Measurements from ENCODE around the gene CPB1. TPM values are rescaled to one million over a fixed set of nuclear protein-coding genes. Genes with fewer than 3 reads are reported as not detected.
"Not testable (repeated sequence)": the region's sequence is repeated elsewhere in the genome, so short reads cannot be mapped to it uniquely, and the experiment has no call there.

Gene CPB1
- not detected in 2 replicates for total RNA-seq (2014; rRNA removed; shearing (Covaris generic))
- not detected in 2 replicates for polyA plus RNA-seq (2015; cell fraction: cytosol; rRNA removed)
- polyA plus RNA-seq (2015; cell fraction: nucleus; rRNA removed), result not detected in 2 replicates

- in situ Hi-C loops (cut with HindIII; ENCODE audit: low pct_unique_long_range_greater_than_20kb, low sequenced_read_pairs), result no loop called here
- no peak for DNase-seq (ENCODE audit: low read depth, low spot score)
These were observed at the start of gene CPB1 for GRCh38 chr3:148827585-148827984. TSS of gene CPB1 (plus strand) at chr3:148827811. CDS start at chr3:148827824, 13 bp downstream.

GRCh38 chr3:148778926-148779325, 48.7 kb upstream of the CPB1 start:
- in situ Hi-C loops (cut with HindIII; ENCODE audit: low pct_unique_long_range_greater_than_20kb, low sequenced_read_pairs), result no loop called here
- no peak for DNase-seq (ENCODE audit: low read depth, low spot score)

GRCh38 chr3:148785026-148785425, 42.6 kb upstream of the CPB1 start:
- in situ Hi-C loops (cut with HindIII; ENCODE audit: low pct_unique_long_range_greater_than_20kb, low sequenced_read_pairs); DNase-seq (ENCODE audit: low read depth, low spot score): not testable (repeated sequence)

GRCh38 chr3:148786159-148786558, 41.5 kb upstream of the CPB1 start:
- in situ Hi-C loops (cut with HindIII; ENCODE audit: low pct_unique_long_range_greater_than_20kb, low sequenced_read_pairs); DNase-seq (ENCODE audit: low read depth, low spot score): not testable (repeated sequence)

- DNase-seq (ENCODE audit: low read depth, low spot score), result peak; percentile 35
- in situ Hi-C loops (cut with HindIII; ENCODE audit: low pct_unique_long_range_greater_than_20kb, low sequenced_read_pairs), result no loop called here
These were observed 38.5 kb upstream of the CPB1 start for GRCh38 chr3:148789146-148789545.

- in situ Hi-C loops (cut with HindIII; ENCODE audit: low pct_unique_long_range_greater_than_20kb, low sequenced_read_pairs), result no loop called here
- DNase-seq (ENCODE audit: low read depth, low spot score), result no peak
These were observed 37.7 kb upstream of the CPB1 start for GRCh38 chr3:148789906-148790305.

GRCh38 chr3:148790370-148790769, 37.2 kb upstream of the CPB1 start:
- DNase-seq (ENCODE audit: low read depth, low spot score), result no peak
- in situ Hi-C loops (cut with HindIII; ENCODE audit: low pct_unique_long_range_greater_than_20kb, low sequenced_read_pairs), result no loop called here

- DNase-seq (ENCODE audit: low read depth, low spot score), result peak; percentile 90
- in situ Hi-C loops (cut with HindIII; ENCODE audit: low pct_unique_long_range_greater_than_20kb, low sequenced_read_pairs), result no loop called here
These were observed 36.5 kb upstream of the CPB1 start for GRCh38 chr3:148790851-148791735.

- no peak for DNase-seq (ENCODE audit: low read depth, low spot score)
- in situ Hi-C loops (cut with HindIII; ENCODE audit: low pct_unique_long_range_greater_than_20kb, low sequenced_read_pairs), result no loop called here
These were observed 35.7 kb upstream of the CPB1 start for GRCh38 chr3:148791920-148792319.

GRCh38 chr3:148792516-148792915, 35.1 kb upstream of the CPB1 start:
- DNase-seq (ENCODE audit: low read depth, low spot score), result no peak
- in situ Hi-C loops (cut with HindIII; ENCODE audit: low pct_unique_long_range_greater_than_20kb, low sequenced_read_pairs), result no loop called here

- in situ Hi-C loops (cut with HindIII; ENCODE audit: low pct_unique_long_range_greater_than_20kb, low sequenced_read_pairs), result no loop called here
- no peak for DNase-seq (ENCODE audit: low read depth, low spot score)
These were observed 30.8 kb upstream of the CPB1 start for GRCh38 chr3:148796799-148797198.

- in situ Hi-C loops (cut with HindIII; ENCODE audit: low pct_unique_long_range_greater_than_20kb, low sequenced_read_pairs), result no loop called here
- DNase-seq (ENCODE audit: low read depth, low spot score), result no peak
These were observed 29.8 kb upstream of the CPB1 start for GRCh38 chr3:148797795-148798194.

GRCh38 chr3:148800414-148800813, 27.2 kb upstream of the CPB1 start:
- DNase-seq (ENCODE audit: low read depth, low spot score), result no peak
- in situ Hi-C loops (cut with HindIII; ENCODE audit: low pct_unique_long_range_greater_than_20kb, low sequenced_read_pairs), result no loop called here

- in situ Hi-C loops (cut with HindIII; ENCODE audit: low pct_unique_long_range_greater_than_20kb, low sequenced_read_pairs), result no loop called here
These were observed 17.8 kb upstream of the CPB1 start for GRCh38 chr3:148809835-148810234.

GRCh38 chr3:148815316-148816110, 12.1 kb upstream of the CPB1 start:
- no peak for DNase-seq (ENCODE audit: low read depth, low spot score)
- in situ Hi-C loops (cut with HindIII; ENCODE audit: low pct_unique_long_range_greater_than_20kb, low sequenced_read_pairs), result no loop called here

More at GRCh38 chr3:148809835-148810234, 17.8 kb upstream of the CPB1 start:
- DNase-seq (ENCODE audit: low read depth, low spot score), result no peak

- in situ Hi-C loops (cut with HindIII; ENCODE audit: low pct_unique_long_range_greater_than_20kb, low sequenced_read_pairs), result no loop called here
- no peak for DNase-seq (ENCODE audit: low read depth, low spot score)
These were observed 11.2 kb upstream of the CPB1 start for GRCh38 chr3:148816427-148816826.

- in situ Hi-C loops (cut with HindIII; ENCODE audit: low pct_unique_long_range_greater_than_20kb, low sequenced_read_pairs), result no loop called here
- no peak for DNase-seq (ENCODE audit: low read depth, low spot score)
These were observed 10.6 kb upstream of the CPB1 start for GRCh38 chr3:148816981-148817525.
